ENCODE measurements around the gene AVPI1.

The AVPI1 gene

GRCh38 chr10:97686962-97687784 is at the start of gene AVPI1:
Gene AVPI1 (minus strand): TSS chr10:97687241. CDS start chr10:97679905, 7,336 bp downstream.
- peak; percentile 96 for DNase-seq (ENCODE audit: low read depth)

GRCh38 chr10:97736403-97736901 is 49.4 kb upstream of the AVPI1 start:
- DNase-seq (ENCODE audit: low read depth), result no peak

- no peak for DNase-seq (ENCODE audit: low read depth)
These were observed 47.0 kb upstream of the AVPI1 start for GRCh38 chr10:97734021-97734420.

DNA sequence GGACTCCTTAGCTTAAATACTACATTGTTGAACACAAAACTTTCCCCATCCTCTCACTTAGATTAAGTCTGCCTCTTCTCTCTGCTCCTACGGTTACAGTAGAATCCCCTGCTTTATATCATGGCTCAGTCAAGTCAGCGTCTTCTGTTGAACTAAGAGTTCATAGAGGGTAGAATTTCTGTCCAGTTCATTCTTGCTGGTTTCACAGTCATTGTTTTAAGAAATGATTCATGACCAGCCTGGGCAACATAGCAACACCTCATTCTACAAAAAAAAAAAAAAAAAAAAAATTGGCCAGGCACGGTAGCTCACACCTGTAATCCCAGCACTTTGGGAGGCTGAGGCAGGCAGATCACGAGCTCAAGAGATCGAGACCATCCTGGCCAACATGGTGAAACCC is 46.2 kb upstream of the AVPI1 start:
- DNase-seq (ENCODE audit: low read depth), result no peak

DNA sequence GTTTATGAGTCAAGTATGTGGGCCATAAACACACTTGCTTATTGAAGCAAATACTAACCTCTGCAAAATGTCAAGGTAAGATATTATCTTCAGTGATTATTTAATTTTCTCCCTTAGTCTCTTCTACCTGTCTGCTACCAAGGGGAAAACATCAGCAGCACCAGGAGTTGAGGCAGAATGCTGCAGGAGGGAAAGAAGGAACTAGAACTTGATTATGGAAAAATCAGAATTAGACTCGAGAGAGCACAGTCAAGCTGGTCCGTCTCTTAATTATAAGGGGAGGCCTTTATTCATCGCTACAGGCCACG is 45.0 kb upstream of the AVPI1 start:
- no peak for DNase-seq (ENCODE audit: low read depth)

- peak; percentile 67 for DNase-seq (ENCODE audit: low read depth)
These were observed 44.5 kb upstream of the AVPI1 start for GRCh38 chr10:97731346-97732051.

DNA sequence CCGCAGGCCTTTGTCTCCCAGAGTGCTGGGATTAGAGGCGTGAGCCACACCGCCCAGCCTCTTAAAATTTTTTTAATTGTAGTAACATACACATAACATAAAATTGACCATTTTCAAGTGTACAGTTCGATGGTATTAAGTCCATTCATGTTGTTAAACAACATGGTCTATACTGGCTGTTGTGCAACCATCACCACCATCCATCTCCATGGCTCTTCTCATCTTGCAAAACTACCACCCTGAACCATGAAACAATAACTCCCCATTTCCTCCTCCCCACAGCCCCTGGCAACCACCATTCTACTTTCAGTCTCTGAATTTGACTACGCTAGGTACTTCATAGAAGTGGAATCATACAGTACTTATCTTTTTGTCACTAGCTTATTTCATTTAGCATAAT is 42.0 kb upstream of the AVPI1 start:
- no peak for DNase-seq (ENCODE audit: low read depth)

DNA sequence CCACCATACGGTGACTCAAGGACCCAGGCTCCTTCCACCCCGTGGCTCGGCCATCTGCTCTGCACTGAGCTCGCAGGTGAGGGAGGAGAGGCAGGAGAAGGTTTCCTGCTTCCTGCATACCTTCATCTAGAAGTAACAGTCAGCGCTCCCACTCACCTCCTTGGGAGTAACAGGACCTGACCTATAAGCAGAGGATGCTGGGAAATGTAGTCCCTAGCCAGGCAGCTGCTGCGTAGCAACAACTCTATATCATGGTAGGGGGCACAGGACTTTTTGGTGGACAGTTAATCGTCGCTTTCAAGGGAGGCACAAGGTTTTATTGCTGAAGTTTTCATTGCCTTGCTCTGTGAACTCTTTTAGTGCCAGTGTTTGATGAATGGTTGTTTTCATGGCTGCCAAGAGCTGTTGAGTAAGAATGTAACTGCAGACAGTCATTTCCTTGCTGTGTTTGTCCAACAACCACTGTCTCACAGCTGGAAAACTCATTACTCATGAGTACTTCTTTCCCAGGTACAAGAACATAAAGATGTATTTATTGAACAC is 39.7 kb upstream of the AVPI1 start:
- DNase-seq (ENCODE audit: low read depth), result no peak

GRCh38 chr10:97724341-97724941 is 37.4 kb upstream of the AVPI1 start:
- no peak for DNase-seq (ENCODE audit: low read depth)

DNA sequence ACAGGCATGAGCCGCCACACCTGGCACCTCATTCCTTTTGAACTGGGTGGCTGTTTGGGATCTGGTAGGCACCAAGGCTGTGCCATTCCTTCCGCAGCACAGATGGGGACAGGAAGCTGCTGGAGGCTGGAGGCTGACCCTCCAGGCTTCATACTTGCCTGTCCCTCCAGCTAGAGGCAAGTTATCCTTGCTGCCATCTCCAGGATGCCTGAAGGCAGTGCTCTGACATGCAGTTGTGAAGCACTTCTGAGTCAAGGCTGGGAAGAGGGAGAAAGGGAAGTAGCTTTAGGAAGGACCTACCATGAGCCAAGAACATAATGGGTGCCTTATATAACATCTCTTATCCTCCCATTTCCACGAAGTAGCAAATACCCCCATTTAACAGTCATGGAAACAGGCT is 36.0 kb upstream of the AVPI1 start:
- no peak for DNase-seq (ENCODE audit: low read depth)

DNA sequence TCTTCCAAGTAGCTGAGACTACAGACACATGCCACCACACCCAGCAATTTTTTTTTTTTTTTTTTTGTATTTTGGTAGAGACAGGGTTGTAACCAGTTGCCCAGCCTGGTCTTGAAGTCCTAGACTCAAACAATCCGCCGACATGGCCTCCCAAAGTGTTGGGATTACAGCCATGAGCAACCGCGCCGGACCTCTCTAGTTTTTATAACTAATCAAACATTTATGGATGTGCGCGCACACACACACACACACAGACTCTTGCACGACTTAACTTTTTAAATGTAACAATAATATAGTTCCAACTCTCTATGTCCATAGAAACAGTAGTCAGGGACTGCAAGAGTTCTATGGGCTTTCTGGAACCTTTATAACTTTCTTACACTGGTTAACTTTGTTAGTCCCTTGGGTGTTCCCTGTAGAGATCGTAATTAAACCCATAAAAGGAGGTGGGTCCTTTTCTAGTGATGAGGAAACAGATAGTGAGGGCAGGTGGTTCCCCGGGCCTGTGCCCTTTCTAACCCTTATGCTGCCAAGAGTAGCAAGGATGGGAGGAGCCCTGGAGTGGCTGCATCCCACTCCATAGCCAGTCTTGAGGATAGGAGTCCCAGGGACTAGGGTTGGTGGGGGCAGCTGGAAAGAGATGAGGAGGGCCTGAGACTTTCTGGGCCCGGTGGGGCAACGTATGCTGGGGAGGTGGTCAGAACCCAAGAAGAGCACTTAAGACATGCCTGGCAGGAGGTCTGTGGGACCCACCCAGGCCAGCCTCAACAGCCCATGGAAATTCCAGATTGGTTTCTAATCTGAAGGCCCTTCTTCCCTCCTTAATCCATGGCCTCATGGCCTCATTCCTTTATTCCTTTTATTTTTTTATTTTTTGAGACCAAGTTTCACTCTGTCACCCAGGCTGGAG is 35.1 kb upstream of the AVPI1 start:
- no peak for DNase-seq (ENCODE audit: low read depth)

- DNase-seq (ENCODE audit: low read depth), result no peak
These were observed 32.6 kb upstream of the AVPI1 start for GRCh38 chr10:97719602-97720001.

DNA sequence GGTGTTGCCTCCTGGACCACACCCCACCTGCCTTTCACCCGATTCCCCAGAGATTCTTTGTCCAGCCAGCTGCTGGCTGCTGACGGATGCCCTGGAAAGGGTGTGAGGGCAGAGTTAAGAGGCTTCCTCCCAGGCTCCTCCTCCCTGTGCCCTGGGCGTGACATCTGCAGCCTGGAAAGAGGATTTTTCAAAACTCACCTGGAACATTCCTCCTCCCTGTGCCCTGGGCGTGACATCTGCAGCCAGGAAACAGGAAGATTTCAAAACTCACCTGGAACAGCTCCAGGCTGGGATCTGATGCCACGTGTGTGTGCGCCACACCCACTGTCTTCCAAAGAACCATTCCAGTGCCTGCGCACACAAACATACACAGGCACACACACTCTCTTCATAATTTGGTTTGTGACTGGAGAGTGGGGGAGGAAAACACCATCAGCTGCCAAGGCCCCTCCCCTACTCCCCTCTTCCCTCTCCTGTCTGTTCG is 31.7 kb upstream of the AVPI1 start:
- no peak for DNase-seq (ENCODE audit: low read depth)

DNA sequence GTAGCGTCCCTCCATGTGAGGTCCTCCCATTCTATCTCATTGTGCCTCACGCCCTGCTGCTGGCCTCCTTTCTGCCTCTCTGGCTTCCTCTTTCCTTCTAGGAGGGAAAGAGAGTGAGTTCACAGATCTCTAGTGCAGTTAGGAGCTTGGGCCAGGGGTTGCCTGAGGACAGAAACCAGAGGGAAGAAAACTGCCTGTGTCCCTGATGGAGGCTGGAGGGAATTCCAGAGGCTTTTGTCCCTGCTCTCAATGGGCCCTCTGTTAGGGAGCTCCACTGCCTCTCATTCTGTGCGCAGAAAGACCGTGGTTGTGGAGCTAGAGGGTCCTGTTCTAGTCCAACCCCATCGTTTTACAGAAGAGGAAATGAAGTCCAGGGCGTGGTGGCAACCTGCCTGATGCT is 31.1 kb upstream of the AVPI1 start:
- DNase-seq (ENCODE audit: low read depth), result no peak

- no peak for DNase-seq (ENCODE audit: low read depth)
These were observed 30.6 kb upstream of the AVPI1 start for GRCh38 chr10:97717627-97718026.

- no peak for DNase-seq (ENCODE audit: low read depth)
These were observed 28.3 kb upstream of the AVPI1 start for GRCh38 chr10:97715259-97715874.

GRCh38 chr10:97714401-97715258 is 27.6 kb upstream of the AVPI1 start:
- peak; percentile 72 for DNase-seq (ENCODE audit: low read depth)

DNA sequence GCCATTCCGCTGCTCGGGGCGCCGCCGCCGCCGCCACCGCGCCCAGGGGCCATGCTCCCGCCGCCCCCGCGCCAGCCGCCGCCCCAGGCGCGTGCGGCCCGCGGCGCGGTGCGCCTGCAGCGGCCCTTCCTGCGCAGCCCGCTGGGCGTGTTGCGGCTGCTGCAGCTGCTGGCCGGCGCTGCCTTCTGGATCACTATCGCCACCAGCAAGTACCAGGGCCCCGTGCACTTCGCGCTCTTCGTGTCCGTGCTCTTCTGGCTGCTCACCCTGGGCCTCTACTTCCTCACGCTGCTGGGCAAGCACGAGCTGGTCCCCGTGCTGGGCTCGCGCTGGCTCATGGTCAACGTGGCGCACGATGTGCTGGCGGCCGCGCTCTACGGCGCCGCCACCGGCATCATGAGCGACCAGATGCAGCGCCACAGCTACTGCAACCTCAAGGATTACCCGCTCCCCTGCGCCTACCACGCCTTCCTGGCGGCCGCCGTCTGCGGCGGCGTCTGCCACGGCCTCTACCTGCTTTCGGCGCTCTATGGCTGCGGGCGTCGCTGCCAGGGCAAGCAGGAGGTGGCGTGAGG is 26.9 kb upstream of the AVPI1 start:
- DNase-seq (ENCODE audit: low read depth), result peak; percentile 50

- DNase-seq (ENCODE audit: low read depth), result peak; percentile 78
These were observed 26.3 kb upstream of the AVPI1 start, which contains the start of gene MARVELD1 for GRCh38 chr10:97713339-97713825. Gene MARVELD1 (plus strand): TSS chr10:97713730. CDS start chr10:97713877, 147 bp downstream.

Measured in fibroblast of the conjunctiva (primary cell).